ENCODE results near the gene MRPL58. TPM values are rescaled to one million over a fixed set of nuclear protein-coding genes. Genes with fewer than 3 reads are reported as not detected.
"Not testable (repeated sequence)": the region's sequence is repeated elsewhere in the genome, so short reads cannot be mapped to it uniquely, and the experiment has no call there.

The MRPL58 gene
- total RNA-seq, 4 donors from 2014 or later: 97.9 to 141 (median 107) TPM

- Histone ChIP-seq H3K27ac (no peak overlapping the region), H3K36me3 (peaks cover 0 to 47% of the 10 kb centered on the region in 2 donors), H3K27me3 (no peaks in the 10 kb centered on the region), H3K4me3 (no peak overlapping the region), H3K9me3 (no peaks in the 10 kb centered on the region), H3K4me1 (no peaks in the 10 kb centered on the region)
- no peak for DNase-seq
- intact Hi-C loops (cut with DNase I; ENCODE audit: low total_unique reads): no loop called here
- in situ Hi-C loops (cut with MboI; ENCODE audit: low sequenced_read_pairs in 4 of 4): no loop called here
- ATAC-seq: no peak
- TF ChIP-seq POLR2A (IDR thresholded peaks at IDR 0.05) (no peak), CTCF (IDR thresholded peaks at IDR 0.05 in 4 of 5, conservative IDR thresholded peaks at IDR 0.05 in 1 of 5) (no peak)
These were observed 7.2 kb downstream of the MRPL58 start for GRCh38 chr17:75019710-75020109.

GRCh38 chr17:75020331-75021110 lies 8.1 kb downstream of the MRPL58 start:
- in situ Hi-C loops (cut with MboI; ENCODE audit: low sequenced_read_pairs in 4 of 4): no loop called here
- H3K4me1 ChIP-seq: no peaks in the 10 kb centered on the region

GRCh38 chr17:75024686-75025397 lies 12.4 kb downstream of the MRPL58 start:
- Histone ChIP-seq H3K4me1 (no peaks in the 10 kb centered on the region), H3K4me3 (no peak overlapping the region), H3K27me3 (no peaks in the 10 kb centered on the region), H3K9me3 (no peaks in the 10 kb centered on the region), H3K36me3 (peaks cover 0 to 35% of the 10 kb centered on the region in 2 donors), H3K27ac (no peak overlapping the region)
- intact Hi-C loops (cut with DNase I; ENCODE audit: low total_unique reads) (no loop called here), in situ Hi-C loops (cut with MboI; ENCODE audit: low sequenced_read_pairs in 4 of 4) (no loop called here)
- DNase-seq (no peak), ATAC-seq (no peak)
- TF ChIP-seq CTCF (IDR thresholded peaks at IDR 0.05 in 4 of 5, conservative IDR thresholded peaks at IDR 0.05 in 1 of 5) (no peak), POLR2A (IDR thresholded peaks at IDR 0.05) (no peak)

More at GRCh38 chr17:75020331-75021110, 8.1 kb downstream of the MRPL58 start:
- H3K27me3 ChIP-seq: no peaks in the 10 kb centered on the region
- intact Hi-C loops (cut with DNase I; ENCODE audit: low total_unique reads): no loop called here
- H3K4me3 ChIP-seq: no peak overlapping the region
- ATAC-seq: no peak
- DNase-seq: no peak
- no peaks in the 10 kb centered on the region for H3K9me3 ChIP-seq
- peaks cover 0 to 47% of the 10 kb centered on the region in 2 donors for H3K36me3 ChIP-seq
- no peak for TF ChIP-seq CTCF (IDR thresholded peaks at IDR 0.05 in 4 of 5, conservative IDR thresholded peaks at IDR 0.05 in 1 of 5)
- TF ChIP-seq POLR2A (IDR thresholded peaks at IDR 0.05): no peak
- no peak overlapping the region for H3K27ac ChIP-seq

GRCh38 chr17:75025398-75025734 lies 12.9 kb downstream of the MRPL58 start:
- ATAC-seq; in situ Hi-C loops (cut with MboI; ENCODE audit: low sequenced_read_pairs in 4 of 4); H3K27ac ChIP-seq; H3K4me1 ChIP-seq; H3K9me3 ChIP-seq; H3K27me3 ChIP-seq; H3K4me3 ChIP-seq; DNase-seq; intact Hi-C loops (cut with DNase I; ENCODE audit: low total_unique reads): not testable (repeated sequence)
- peaks cover 0 to 32% of the 10 kb centered on the region in 2 donors for H3K36me3 ChIP-seq

- intact Hi-C loops (cut with DNase I; ENCODE audit: low total_unique reads); DNase-seq; H3K4me1 ChIP-seq; H3K4me3 ChIP-seq; ATAC-seq; H3K9me3 ChIP-seq; H3K27me3 ChIP-seq; in situ Hi-C loops (cut with MboI; ENCODE audit: low sequenced_read_pairs in 4 of 4); H3K27ac ChIP-seq: not testable (repeated sequence)
- peaks cover 0 to 19% of the 10 kb centered on the region in 2 donors for H3K36me3 ChIP-seq
These were observed 14.2 kb downstream of the MRPL58 start for GRCh38 chr17:75026650-75027049.

Measured in gastrocnemius medialis (tissue), 4 donors.